Astrocyte of the spinal cord (primary cell): Measurements from ENCODE around the gene THAP4.

Experiments used
- DNase-seq: peaks from one replicate; pipeline ENCODE4 v3.0.0; 2011; ENCODE audit warnings: low read depth, low spot score
- H3K4me3 ChIP-seq: 2 replicates; pipeline ENCODE4 v1.5.1; 2011; ENCODE audit warnings: low read depth, mild to moderate bottlenecking, low read length, moderate library complexity
- CTCF ChIP-seq: IDR thresholded peaks from 2 replicates; pipeline ENCODE4 v1.5.1; 2012; ENCODE audit warnings: low read depth, mild to moderate bottlenecking, low read length, inconsistent platforms
- in situ Hi-C: cut with HindIII; loops from 2 replicates; pipeline ENCODE4 v1.10.0; 2017; ENCODE audit warnings: low sequenced_read_pairs

The THAP4 gene

GRCh38 chr2:241660593-241661213 is 23.7 kb upstream of the THAP4 start:
- in situ Hi-C loops, result no loop called here
- no peak for TF ChIP-seq CTCF
- H3K4me3 ChIP-seq, result no peak overlapping the region
- no peak for DNase-seq

- peak; percentile 81 for DNase-seq
- TF ChIP-seq CTCF, result peak; percentile 79
- in situ Hi-C loops, result no loop called here
- no peak overlapping the region for H3K4me3 ChIP-seq
Measured at GRCh38 chr2:241659150-241659739, 22.3 kb upstream of the THAP4 start.

GRCh38 chr2:241658296-241658695 is 21.3 kb upstream of the THAP4 start:
- no peak overlapping the region for H3K4me3 ChIP-seq
- in situ Hi-C loops, result no loop called here
- no peak for TF ChIP-seq CTCF
- DNase-seq, result no peak

GRCh38 chr2:241657786-241658254 is 20.9 kb upstream of the THAP4 start:
- H3K4me3 ChIP-seq, result no peak overlapping the region
- TF ChIP-seq CTCF, result no peak
- in situ Hi-C loops, result no loop called here

GRCh38 chr2:241656190-241656741 is 19.3 kb upstream of the THAP4 start:
- no peak overlapping the region for H3K4me3 ChIP-seq
- no peak for TF ChIP-seq CTCF
- in situ Hi-C loops, result no loop called here
- no peak for DNase-seq

More at GRCh38 chr2:241657786-241658254, 20.9 kb upstream of the THAP4 start:
- DNase-seq, result no peak

GRCh38 chr2:241655516-241656189 is 18.7 kb upstream of the THAP4 start:
- in situ Hi-C loops, result no loop called here
- no peak for TF ChIP-seq CTCF
- H3K4me3 ChIP-seq, result no peak overlapping the region
- DNase-seq, result no peak
